Right lobe of liver (tissue), 6 donors: ENCODE data around the gene NRCAM. TPM values are rescaled to one million over a fixed set of nuclear protein-coding genes. Genes with fewer than 3 reads are reported as not detected.

Experiments
- ATAC-seq, 4 donors: fragments of 200-7000 bp; cut with Tn5 transposase; one replicate each; pipeline ENCODE4 v1.9.1; 2020; ENCODE audit warnings: mild to moderate bottlenecking in 4 of 4, moderate library complexity in 4 of 4
- DNase-seq, 3 donors: peaks; one replicate each; pipeline ENCODE4 v3.0.0-alpha.2; 2020
- H3K27ac ChIP-seq, 3 donors: fragments of 200-600 bp; one replicate each; pipeline ENCODE4 v1.8.0; 2022
- H3K27me3 ChIP-seq, 2 donors: fragments of 200-600 bp; one replicate each; pipeline ENCODE4 v1.8.0; 2022
- H3K36me3 ChIP-seq, 4 donors: fragments of 200-600 bp; sonication (generic) in 1 of 4; one replicate each; pipeline versions ENCODE4 v1.5.1 to v1.8.0; 2017 to 2022; ENCODE audit warnings: control low read depth in 1 of 4
- H3K4me1 ChIP-seq, 4 donors: fragments of 200-600 bp; sonication (generic) in 1 of 4; one replicate each; pipeline versions ENCODE4 v1.5.1 to v1.8.0; 2017 to 2022; ENCODE audit warnings: control low read depth in 1 of 4
- H3K4me3 ChIP-seq, 3 donors: fragments of 200-600 bp; one replicate each; pipeline ENCODE4 v1.8.0; 2022
- H3K9me3 ChIP-seq, 4 donors: fragments of 200-600 bp; sonication (generic) in 1 of 4; one replicate each; pipeline versions ENCODE4 v1.5.1 to v1.8.0; 2017 to 2022; ENCODE audit warnings: control low read depth in 1 of 4
- POLR2A ChIP-seq: fragments of 450-650 bp; IDR thresholded peaks from one replicate; pipeline ENCODE4 v1.6.1; 2017; ENCODE audit warnings: antibody characterized with exemption, mild to moderate bottlenecking
- WGBS: methylation state at CpG from one replicate; pipeline ENCODE4 v1.1.6; 2018; ENCODE audit warnings: low coverage, low lambda C conversion rate; ENCODE audit not compliant: insufficient coverage; ENCODE audit errors: missing lambda C conversion rate; 5-methylcytosine and 5-hydroxymethylcytosine counted together
- intact Hi-C, 2 donors: fragments of 100-400 bp; cut with DNase I; formaldehyde crosslinking; loops; one replicate each; pipeline versions ENCODE4 v1.11.2 to v1.14.1; 2022
- total RNA-seq, 6 experiments: library from RNA; depleted of rRNA in 2 of 6; stranded (reverse); fragments of >200 nt in 2 of 6; fragmentation: NEBNext Ultra II Directional in 3 of 6; extraction: Animal tissue kit (Norgen Biotek cat#: 25700) in 3 of 6; gene quantifications; one replicate each; pipeline versions ENCODE4 v1.1.0 to v1.2.4, GENCODE V29; 2016 to 2023
- TF ChIP-seq, protein P1 (sequence below), 4 donors: fragments of 200-600 bp in 3 of 4; fragments of 450-650 bp in 1 of 4; IDR thresholded peaks; one replicate each; pipeline versions ENCODE4 v1.5.1 to v1.8.0; 2016 to 2022; ENCODE audit warnings: antibody characterized with exemption in 4 of 4, mild to moderate bottlenecking in 2 of 4
- donor health status: DM: no; HTN: yes; CAD: no.
- donor health status: DM: no; HTN: no; CAD: no.
- donor health status: DM: no; HTN: no; CAD: no.
- donor health status: DM: no; HTN: yes; CAD: no.
- donor health status: DM: no; HTN: yes; CAD: no.

Gene NRCAM
- total RNA-seq, 6 experiments from 2014 or later, result 0.16 to 1.9 (median 0.27) TPM

DNA sequence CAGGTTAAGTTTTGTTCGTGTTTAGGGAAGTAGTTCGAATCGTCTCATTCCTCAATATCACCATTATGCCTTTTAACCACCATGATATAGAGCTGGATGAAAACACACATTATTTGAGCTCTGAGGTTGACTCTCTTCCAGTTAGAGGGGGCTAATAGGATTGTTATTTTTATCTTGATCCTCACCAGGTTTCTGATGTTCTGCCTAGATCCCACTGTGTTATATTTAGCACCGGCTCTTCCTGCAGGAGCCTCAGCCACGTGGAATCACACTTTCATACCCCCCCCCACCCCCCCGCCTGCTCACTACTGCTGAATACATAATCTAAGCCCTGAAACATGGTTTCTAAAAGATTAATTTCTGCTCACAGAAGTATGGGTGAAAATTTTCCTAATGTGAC is 88.3 kb downstream of the NRCAM start:
- Histone ChIP-seq H3K4me3 (no peak overlapping the region), H3K27me3 (no peaks in the 10 kb centered on the region), H3K9me3 (no peaks in the 10 kb centered on the region), H3K27ac (no peak overlapping the region), H3K36me3 (no peaks in the 10 kb centered on the region), H3K4me1 (no peaks in the 10 kb centered on the region)
- no peak for ATAC-seq
- DNase-seq, result no peak
- no peak for TF ChIP-seq POLR2A
- TF ChIP-seq, protein P1, sequence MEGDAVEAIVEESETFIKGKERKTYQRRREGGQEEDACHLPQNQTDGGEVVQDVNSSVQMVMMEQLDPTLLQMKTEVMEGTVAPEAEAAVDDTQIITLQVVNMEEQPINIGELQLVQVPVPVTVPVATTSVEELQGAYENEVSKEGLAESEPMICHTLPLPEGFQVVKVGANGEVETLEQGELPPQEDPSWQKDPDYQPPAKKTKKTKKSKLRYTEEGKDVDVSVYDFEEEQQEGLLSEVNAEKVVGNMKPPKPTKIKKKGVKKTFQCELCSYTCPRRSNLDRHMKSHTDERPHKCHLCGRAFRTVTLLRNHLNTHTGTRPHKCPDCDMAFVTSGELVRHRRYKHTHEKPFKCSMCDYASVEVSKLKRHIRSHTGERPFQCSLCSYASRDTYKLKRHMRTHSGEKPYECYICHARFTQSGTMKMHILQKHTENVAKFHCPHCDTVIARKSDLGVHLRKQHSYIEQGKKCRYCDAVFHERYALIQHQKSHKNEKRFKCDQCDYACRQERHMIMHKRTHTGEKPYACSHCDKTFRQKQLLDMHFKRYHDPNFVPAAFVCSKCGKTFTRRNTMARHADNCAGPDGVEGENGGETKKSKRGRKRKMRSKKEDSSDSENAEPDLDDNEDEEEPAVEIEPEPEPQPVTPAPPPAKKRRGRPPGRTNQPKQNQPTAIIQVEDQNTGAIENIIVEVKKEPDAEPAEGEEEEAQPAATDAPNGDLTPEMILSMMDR (IDR thresholded peaks at IDR 0.05), result no peak
- intact Hi-C loops, result no loop called here
- 61% methylated on average over 6 of the region's 6 CpGs for WGBS

DNA sequence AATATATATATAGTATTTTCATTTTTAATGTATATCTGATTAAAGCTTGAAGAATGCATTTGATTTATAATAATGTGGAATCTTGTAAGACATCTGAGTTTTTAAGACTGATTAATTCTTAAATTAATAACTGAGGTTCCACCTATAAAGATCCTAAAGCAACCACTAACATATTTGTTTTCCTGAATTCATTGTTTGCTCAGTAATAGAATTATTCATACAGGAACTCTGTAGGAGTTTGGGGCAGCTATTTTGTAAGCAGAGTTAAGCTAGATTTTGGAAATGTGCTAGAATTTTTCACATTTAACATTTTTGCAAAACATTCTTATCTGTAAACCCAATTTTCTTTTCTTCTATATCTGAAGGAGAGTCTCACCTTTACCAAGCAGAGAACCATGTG is 88.9 kb downstream of the NRCAM start:
- ATAC-seq (no peak), DNase-seq (no peak)
- Histone ChIP-seq H3K9me3 (no peaks in the 10 kb centered on the region), H3K27ac (no peak overlapping the region), H3K4me1 (no peaks in the 10 kb centered on the region), H3K36me3 (no peaks in the 10 kb centered on the region), H3K27me3 (no peaks in the 10 kb centered on the region), H3K4me3 (no peak overlapping the region)
- TF ChIP-seq, protein P1 (IDR thresholded peaks at IDR 0.05), result no peak
- TF ChIP-seq POLR2A, result no peak
- intact Hi-C loops, result no loop called here

DNA sequence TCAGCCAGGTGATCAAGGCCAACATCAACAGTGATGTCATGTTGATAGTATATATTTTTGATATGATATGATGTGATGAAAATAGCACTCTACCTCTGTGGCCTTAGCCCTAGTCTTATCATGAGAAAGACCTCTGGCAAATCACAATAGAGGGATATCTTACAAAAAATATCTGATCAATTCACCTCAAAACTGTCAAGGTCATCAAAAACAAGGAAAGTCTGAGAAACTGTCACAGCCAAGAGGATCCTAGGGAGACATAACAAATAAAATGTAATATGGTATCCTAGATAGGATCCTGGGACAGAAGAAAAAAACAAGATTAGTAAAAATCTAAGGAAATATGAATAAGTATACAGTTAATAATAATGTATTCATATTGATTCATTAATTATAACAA is 92.6 kb downstream of the NRCAM start:
- DNase-seq (no peak), ATAC-seq (no peak)
- intact Hi-C loops, result no loop called here

DNA sequence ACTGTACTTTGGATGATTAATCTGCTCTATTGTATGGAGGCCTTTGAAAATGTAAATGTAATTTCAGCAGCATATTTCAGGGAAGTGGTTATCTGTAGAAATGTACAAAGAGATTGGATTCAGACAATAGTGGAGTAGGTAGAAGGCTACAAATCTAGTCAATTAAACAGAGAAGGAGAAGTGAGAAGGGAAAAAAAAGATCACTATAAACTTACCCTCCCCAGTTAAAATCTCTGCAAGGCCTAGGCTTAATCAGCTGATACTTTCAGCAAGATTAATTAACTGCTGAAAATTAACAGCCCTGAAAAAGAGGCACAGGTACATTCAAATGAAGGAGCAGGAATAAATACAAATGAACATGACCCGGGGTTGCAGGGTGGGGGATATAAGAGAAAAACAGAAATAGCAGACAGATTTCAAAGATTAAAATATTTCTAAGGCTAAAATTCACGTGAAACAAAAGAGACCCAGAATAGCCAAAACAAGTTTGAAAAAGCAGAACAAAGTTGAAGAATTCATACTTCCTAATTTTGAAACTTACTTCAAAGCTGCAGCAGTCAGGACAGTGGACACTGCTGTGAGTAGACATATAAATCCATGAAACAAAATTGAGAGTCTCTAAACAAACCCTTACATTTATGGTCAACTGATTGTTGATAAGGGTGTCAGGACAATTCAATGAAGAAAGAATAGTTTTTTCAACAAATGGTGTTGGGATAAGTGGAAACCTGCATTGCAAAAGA is 96.0 kb downstream of the NRCAM start:
- no peaks in the 10 kb centered on the region for H3K36me3 ChIP-seq
- no peak for TF ChIP-seq POLR2A
- TF ChIP-seq, protein P1 (IDR thresholded peaks at IDR 0.05), result no peak
- ATAC-seq (no peak), DNase-seq (no peak)
- H3K27ac ChIP-seq, result no peak overlapping the region
- intact Hi-C loops, result no loop called here
- 30% methylated on average over 2 of the region's 2 CpGs for WGBS
- H3K4me1 ChIP-seq, result peaks cover 0 to 8% (median 0%) of the 10 kb centered on the region in 4 donors
- H3K9me3 ChIP-seq, result no peaks in the 10 kb centered on the region
- no peak overlapping the region for H3K4me3 ChIP-seq
- no peaks in the 10 kb centered on the region for H3K27me3 ChIP-seq

More for the DNA sequence above, 92.6 kb downstream of the NRCAM start:
- no peaks in the 10 kb centered on the region for H3K9me3 ChIP-seq
- H3K4me3 ChIP-seq, result no peak overlapping the region
- H3K36me3 ChIP-seq, result no peaks in the 10 kb centered on the region
- no peaks in the 10 kb centered on the region for H3K27me3 ChIP-seq
- peaks cover 0 to 4% (median 0%) of the 10 kb centered on the region in 4 donors for H3K4me1 ChIP-seq
- TF ChIP-seq, protein P1 (IDR thresholded peaks at IDR 0.05), result no peak
- no peak for TF ChIP-seq POLR2A
- no peak overlapping the region for H3K27ac ChIP-seq
